ES-I3 (cell line): ENCODE data around the gene BTBD10.
"Not testable (repeated sequence)": the region's sequence is repeated elsewhere in the genome, so short reads cannot be mapped to it uniquely, and the experiment has no call there.

Source experiments
- H3K36me3 ChIP-seq: 2 replicates; pipeline ENCODE4 v1.6.1; 2013; ENCODE audit warnings: mild to moderate bottlenecking, low read length, control low read depth, moderate library complexity; ENCODE audit not compliant: insufficient read depth
- H3K4me1 ChIP-seq: 2 replicates; pipeline ENCODE4 v1.6.1; 2013; ENCODE audit warnings: mild to moderate bottlenecking, control low read depth, low read length; ENCODE audit not compliant: insufficient read depth
- H3K9ac ChIP-seq: 2 replicates; pipeline ENCODE4 v1.6.1; 2013; ENCODE audit warnings: low read depth, mild to moderate bottlenecking, low read length, moderate library complexity
- H3K9me3 ChIP-seq: 2 replicates; pipeline ENCODE4 v1.6.1; 2013; ENCODE audit warnings: mild to moderate bottlenecking, low read length, moderate library complexity; ENCODE audit not compliant: control insufficient read depth, insufficient read depth

The BTBD10 gene

GRCh38 chr11:13462311-13462900, 616 bp downstream of the BTBD10 start:
- Histone ChIP-seq H3K36me3 (no peaks in the 10 kb centered on the region), H3K9me3 (no peaks in the 10 kb centered on the region), H3K4me1 (peaks cover 4% of the 10 kb centered on the region; the same call in 1 of the 2 replicates), H3K9ac (peak overlapping the region; percentile 78; the same call in 1 of the 2 replicates)

GRCh38 chr11:13461291-13461690, 1.7 kb downstream of the BTBD10 start:
- Histone ChIP-seq H3K9me3 (no peaks in the 10 kb centered on the region), H3K4me1 (peaks cover 4% of the 10 kb centered on the region; the same call in 1 of the 2 replicates), H3K9ac (0 out of 2 replicates have a peak overlapping the region, but pooled peaks have one; percentile 23), H3K36me3 (no peaks in the 10 kb centered on the region)

- H3K36me3 ChIP-seq = no peaks in the 10 kb centered on the region
- H3K4me1 ChIP-seq = no peaks in the 10 kb centered on the region
- peaks cover 6% of the 10 kb centered on the region; the same call in 1 of the 2 replicates for H3K9me3 ChIP-seq
- no peak overlapping the region for H3K9ac ChIP-seq
These were observed 12.1 kb downstream of the BTBD10 start for GRCh38 chr11:13450832-13451397.

DNA sequence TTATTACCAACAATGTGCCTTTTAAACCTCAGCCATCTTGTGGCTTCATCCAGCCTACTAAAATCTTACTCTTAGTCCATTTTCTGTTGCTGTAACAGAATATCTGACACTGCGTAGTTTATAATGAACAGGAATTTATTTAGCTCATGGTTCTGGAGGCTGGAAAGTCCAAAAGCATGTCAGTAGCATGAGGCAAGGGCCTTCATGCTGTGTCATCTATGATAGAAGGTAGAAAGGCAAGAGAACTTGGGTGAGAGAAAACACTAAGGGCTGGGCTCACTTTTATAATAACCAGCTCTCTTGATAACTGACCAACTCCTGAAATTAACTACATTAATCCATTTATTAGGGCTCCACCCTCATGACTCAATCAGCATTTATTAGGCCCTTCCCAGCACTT, 13.5 kb downstream of the BTBD10 start:
- Histone ChIP-seq H3K9ac (no peak overlapping the region), H3K4me1 (no peaks in the 10 kb centered on the region), H3K36me3 (no peaks in the 10 kb centered on the region), H3K9me3 (peaks cover 6% of the 10 kb centered on the region; the same call in 1 of the 2 replicates)

- Histone ChIP-seq H3K4me1 (no peaks in the 10 kb centered on the region), H3K36me3 (no peaks in the 10 kb centered on the region), H3K9me3 (peaks cover 6% of the 10 kb centered on the region; the same call in 1 of the 2 replicates), H3K9ac (no peak overlapping the region)
These were observed 14.1 kb downstream of the BTBD10 start for GRCh38 chr11:13448876-13449275.

DNA sequence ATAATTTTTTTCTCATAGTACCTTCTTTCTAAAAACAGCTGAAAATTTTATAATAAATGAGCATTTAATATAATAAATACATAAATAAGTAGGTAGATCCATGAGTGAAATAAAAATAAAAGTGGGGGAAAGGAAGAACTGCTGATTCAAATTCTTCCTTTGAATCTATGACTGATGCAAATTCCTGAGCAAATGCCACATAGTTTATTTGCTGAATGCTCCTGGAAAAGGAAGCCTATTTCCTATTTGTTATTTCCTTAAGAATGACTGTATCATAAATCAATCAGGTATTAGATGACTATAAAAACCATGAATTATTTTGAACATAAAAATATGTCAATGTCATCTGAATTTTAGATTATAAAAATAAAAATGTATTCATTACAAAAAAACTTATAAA, 16.6 kb downstream of the BTBD10 start:
- no peak overlapping the region for H3K9ac ChIP-seq
- peaks cover 6% of the 10 kb centered on the region; the same call in 1 of the 2 replicates for H3K9me3 ChIP-seq
- H3K4me1 ChIP-seq = no peaks in the 10 kb centered on the region

DNA sequence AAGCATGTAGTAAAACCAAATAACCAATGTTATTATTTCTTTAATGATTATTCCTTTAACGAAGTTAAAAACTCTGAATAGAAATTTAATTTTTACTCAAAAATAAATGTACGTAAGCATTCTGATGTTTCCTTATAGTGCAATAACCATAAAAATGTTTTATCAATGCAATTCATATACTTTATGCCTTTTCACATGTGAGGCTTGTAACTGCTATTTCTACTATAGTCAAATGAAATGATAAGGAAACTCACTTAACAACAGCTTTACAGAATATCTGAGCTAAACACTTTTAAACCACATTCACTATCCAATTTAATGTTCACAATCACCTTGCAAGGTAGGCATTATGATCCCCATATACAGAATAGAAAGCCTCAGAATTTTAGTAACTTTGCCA, 17.4 kb downstream of the BTBD10 start:
- Histone ChIP-seq H3K9me3 (peaks cover 6% of the 10 kb centered on the region; the same call in 1 of the 2 replicates), H3K9ac (no peak overlapping the region), H3K36me3 (no peaks in the 10 kb centered on the region), H3K4me1 (0 out of 2 replicates have a peak, but pooled peaks cover under 1% of the 10 kb centered on the region)

More for the DNA sequence above, 16.6 kb downstream of the BTBD10 start:
- H3K36me3 ChIP-seq = no peaks in the 10 kb centered on the region

- Histone ChIP-seq H3K9ac (no peak overlapping the region), H3K9me3 (no peaks in the 10 kb centered on the region), H3K36me3 (no peaks in the 10 kb centered on the region), H3K4me1 (peaks cover 21% of the 10 kb centered on the region)
These were observed 22.7 kb downstream of the BTBD10 start for GRCh38 chr11:13440100-13440855.

GRCh38 chr11:13438291-13438690, 24.7 kb downstream of the BTBD10 start:
- H3K9me3 ChIP-seq = no peaks in the 10 kb centered on the region
- no peaks in the 10 kb centered on the region for H3K36me3 ChIP-seq
- H3K4me1 ChIP-seq = peaks cover 32% of the 10 kb centered on the region
- H3K9ac ChIP-seq = no peak overlapping the region

- not testable (repeated sequence) for H3K9me3 ChIP-seq, H3K9ac ChIP-seq, H3K36me3 ChIP-seq
- peaks cover 38% of the 10 kb centered on the region for H3K4me1 ChIP-seq
These were observed 26.2 kb downstream of the BTBD10 start for GRCh38 chr11:13436836-13437235.

DNA sequence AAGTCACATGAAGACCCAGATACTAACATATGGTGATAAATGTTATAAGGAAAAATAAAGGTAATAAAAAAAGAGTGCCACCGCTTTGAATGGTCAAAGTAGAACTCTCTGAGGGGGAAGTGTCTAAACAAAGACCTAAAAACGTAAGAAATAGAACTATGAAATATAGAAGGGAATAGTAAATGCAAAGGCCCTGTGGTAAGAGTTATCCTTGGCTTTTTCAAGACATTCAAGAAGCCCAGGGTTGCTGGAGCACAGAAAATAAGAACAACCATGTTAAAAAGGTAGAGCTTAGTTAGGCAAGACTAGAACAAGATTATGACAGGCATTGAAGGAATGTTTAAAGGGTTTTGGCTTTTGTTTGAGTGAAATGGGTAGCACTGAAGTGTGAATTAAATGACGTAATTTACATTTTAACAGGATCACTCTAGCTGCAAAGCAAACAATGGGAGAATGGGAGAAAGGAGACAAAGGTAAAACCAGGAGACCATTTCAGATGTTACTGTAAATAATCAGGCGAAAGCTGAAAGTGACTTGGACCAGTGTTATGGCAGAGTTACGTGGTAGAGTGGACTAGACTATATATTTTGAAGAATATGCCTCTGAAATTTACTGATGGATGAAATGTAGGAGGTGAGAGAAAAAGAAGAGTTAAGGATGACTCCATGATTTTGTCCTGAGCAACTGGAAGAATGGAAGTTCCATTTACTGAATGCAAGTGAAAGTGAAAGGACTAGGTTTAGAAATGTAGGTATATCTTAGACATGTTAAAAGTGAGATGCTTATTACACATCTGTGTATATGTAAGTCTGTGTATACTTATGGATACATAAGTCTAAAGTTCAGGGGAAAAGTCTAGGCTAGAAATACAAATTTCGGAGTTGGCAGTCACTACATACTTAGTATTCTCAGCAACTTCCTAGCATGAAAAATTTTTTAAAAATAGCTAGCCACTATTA, 28.5 kb downstream of the BTBD10 start:
- Histone ChIP-seq H3K36me3 (no peaks in the 10 kb centered on the region), H3K9ac (no peak overlapping the region), H3K9me3 (no peaks in the 10 kb centered on the region), H3K4me1 (peaks cover 28% of the 10 kb centered on the region)

DNA sequence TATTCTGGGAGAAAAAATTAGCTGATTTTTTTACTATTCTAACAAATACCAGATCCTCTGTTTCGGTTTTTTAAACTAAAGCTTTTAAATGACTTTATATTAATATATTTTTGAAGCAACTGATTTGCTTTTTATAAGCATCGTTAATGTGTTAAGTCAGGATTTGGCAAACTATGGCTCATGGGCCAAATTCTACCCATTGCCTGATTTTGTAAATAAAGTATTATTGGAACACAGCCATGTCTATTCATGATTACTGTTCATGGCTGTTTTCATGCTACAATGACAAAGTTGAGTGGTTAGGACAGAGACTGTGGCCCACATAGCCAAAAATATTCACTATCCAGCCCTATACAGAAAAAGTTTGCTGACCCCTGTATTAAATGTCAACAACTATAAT, 29.6 kb downstream of the BTBD10 start:
- Histone ChIP-seq H3K4me1 (peaks cover 28% of the 10 kb centered on the region), H3K9me3 (peaks cover 4% of the 10 kb centered on the region; the same call in 1 of the 2 replicates), H3K9ac (no peak overlapping the region), H3K36me3 (no peaks in the 10 kb centered on the region)

GRCh38 chr11:13429836-13430235, 33.2 kb downstream of the BTBD10 start:
- Histone ChIP-seq H3K9me3 (peaks cover 13% of the 10 kb centered on the region; the same call in 1 of the 2 replicates), H3K9ac (no peak overlapping the region), H3K4me1 (peaks cover 15% of the 10 kb centered on the region), H3K36me3 (no peaks in the 10 kb centered on the region)

GRCh38 chr11:13429288-13429687, 33.7 kb downstream of the BTBD10 start:
- peaks cover 12% of the 10 kb centered on the region for H3K4me1 ChIP-seq
- H3K36me3 ChIP-seq = no peaks in the 10 kb centered on the region
- peaks cover 13% of the 10 kb centered on the region; the same call in 1 of the 2 replicates for H3K9me3 ChIP-seq
- no peak overlapping the region for H3K9ac ChIP-seq
